Naive B cell (primary cell): ENCODE results near the gene RIMKLA. TPM values are rescaled to one million over a fixed set of nuclear protein-coding genes. Genes with fewer than 3 reads are reported as not detected.
A peak's percentile ranks its signal among the peaks of the same experiment; 100 is the strongest.

ENCODE experiments used
- ATAC-seq, 2 donors: fragments of 150-1000 bp; cut with Tn5 transposase; 2 replicates each; pipeline ENCODE4 v1.10.0; 2021; ENCODE audit warnings: low read depth in 2 of 2, mild to moderate bottlenecking in 2 of 2, moderate library complexity in 2 of 2
- DNase-seq: peaks from one replicate; pipeline ENCODE4 v3.0.0; 2022
- H3K27ac Mint-ChIP-seq, 6 donors: one replicate each; pipeline ENCODE4 v1.8.0; 2020 to 2022; ENCODE audit warnings: mild to moderate bottlenecking in 6 of 6, mixed read lengths in 6 of 6, moderate library complexity in 5 of 6, inconsistent platforms in 2 of 6
- H3K27me3 Mint-ChIP-seq, 3 donors: one replicate each; pipeline ENCODE4 v1.8.0; 2021 to 2022; ENCODE audit warnings: mixed read lengths in 3 of 3, mild to moderate bottlenecking in 1 of 3
- H3K36me3 Mint-ChIP-seq, 2 donors: one replicate each; pipeline ENCODE4 v1.8.0; 2020 to 2022; ENCODE audit warnings: mixed read lengths in 2 of 2, inconsistent platforms in 1 of 2, mild to moderate bottlenecking in 1 of 2
- H3K4me1 Mint-ChIP-seq, 3 donors: one replicate each; pipeline ENCODE4 v1.8.0; 2020 to 2022; ENCODE audit warnings: mixed read lengths in 3 of 3, inconsistent platforms in 1 of 3, mild to moderate bottlenecking in 1 of 3, moderate library complexity in 1 of 3
- H3K4me3 Mint-ChIP-seq, 8 donors: one replicate each; pipeline ENCODE4 v1.8.0; 2020 to 2022; ENCODE audit warnings: mild to moderate bottlenecking in 8 of 8, mixed read lengths in 8 of 8, moderate library complexity in 8 of 8, inconsistent platforms in 2 of 8
- H3K9me3 Mint-ChIP-seq, 7 donors: one replicate each; pipeline ENCODE4 v1.8.0; 2020 to 2022; ENCODE audit warnings: mixed read lengths in 7 of 7, mild to moderate bottlenecking in 5 of 7, inconsistent platforms in 2 of 7, moderate library complexity in 1 of 7
- polyA plus RNA-seq, 6 donors: library from polyadenylated mRNA; unstranded; fragments of 300-500 nt; fragmentation: Illumina TruSeq; gene quantifications; one replicate each; pipeline ENCODE4 v1.2.3, GENCODE V29; 2021; ENCODE audit warnings: low read depth in 6 of 6

RIMKLA gene
- polyA plus RNA-seq, 6 donors from 2014 or later: 0.15 to 0.19 TPM; not detected in 4

GRCh38 chr1:42423681-42424080 is 43.1 kb downstream of the RIMKLA start:
- DNase-seq (no peak), ATAC-seq (no peak)
- Mint-ChIP-seq H3K27ac (no peak overlapping the region), H3K4me1 (no peaks in the 10 kb centered on the region), H3K27me3 (peaks cover 0 to 16% (median 12%) of the 10 kb centered on the region in 3 donors), H3K36me3 (no peaks in the 10 kb centered on the region), H3K4me3 (no peak overlapping the region), H3K9me3 (no peaks in the 10 kb centered on the region)

GRCh38 chr1:42424201-42424600 is 43.6 kb downstream of the RIMKLA start:
- no peak overlapping the region for H3K27ac Mint-ChIP-seq
- H3K36me3 Mint-ChIP-seq: no peaks in the 10 kb centered on the region
- H3K4me3 Mint-ChIP-seq: no peak overlapping the region
- H3K9me3 Mint-ChIP-seq: no peaks in the 10 kb centered on the region
- no peaks in the 10 kb centered on the region for H3K4me1 Mint-ChIP-seq
- H3K27me3 Mint-ChIP-seq: peaks cover 0 to 16% (median 12%) of the 10 kb centered on the region in 3 donors
- no peak for DNase-seq
- ATAC-seq: no peak

GRCh38 chr1:42427240-42427639 is 46.6 kb downstream of the RIMKLA start:
- H3K9me3 Mint-ChIP-seq: no peaks in the 10 kb centered on the region
- H3K36me3 Mint-ChIP-seq: no peaks in the 10 kb centered on the region
- no peak overlapping the region for H3K27ac Mint-ChIP-seq
- ATAC-seq (no peak), DNase-seq (no peak)
- H3K4me3 Mint-ChIP-seq: no peak overlapping the region
- no peaks in the 10 kb centered on the region for H3K4me1 Mint-ChIP-seq
- no peaks in the 10 kb centered on the region for H3K27me3 Mint-ChIP-seq

GRCh38 chr1:42429603-42430002 is 49.0 kb downstream of the RIMKLA start:
- Mint-ChIP-seq H3K27me3 (no peaks in the 10 kb centered on the region), H3K4me3 (no peak overlapping the region), H3K9me3 (no peaks in the 10 kb centered on the region), H3K27ac (no peak overlapping the region), H3K36me3 (no peaks in the 10 kb centered on the region), H3K4me1 (no peaks in the 10 kb centered on the region)
- ATAC-seq (no peak), DNase-seq (no peak)

- Mint-ChIP-seq H3K27ac (peak overlapping the region in 1 of 6 donors; percentile 11), H3K36me3 (no peaks in the 10 kb centered on the region), H3K9me3 (no peaks in the 10 kb centered on the region), H3K4me1 (no peaks in the 10 kb centered on the region), H3K27me3 (no peaks in the 10 kb centered on the region), H3K4me3 (no peak overlapping the region)
- ATAC-seq: no peak
- DNase-seq: no peak
These were observed 49.9 kb downstream of the RIMKLA start for GRCh38 chr1:42430286-42431135.

- no peak for ATAC-seq
- Mint-ChIP-seq H3K9me3 (no peaks in the 10 kb centered on the region), H3K36me3 (no peaks in the 10 kb centered on the region), H3K27me3 (no peaks in the 10 kb centered on the region), H3K4me1 (no peaks in the 10 kb centered on the region), H3K27ac (no peak overlapping the region), H3K4me3 (no peak overlapping the region)
- no peak for DNase-seq
These were observed 50.9 kb downstream of the RIMKLA start for GRCh38 chr1:42431514-42431913.

- Mint-ChIP-seq H3K27ac (no peak overlapping the region), H3K9me3 (no peaks in the 10 kb centered on the region), H3K4me1 (no peaks in the 10 kb centered on the region), H3K36me3 (no peaks in the 10 kb centered on the region), H3K4me3 (no peak overlapping the region), H3K27me3 (no peaks in the 10 kb centered on the region)
- no peak for ATAC-seq
- no peak for DNase-seq
These were observed 52.1 kb downstream of the RIMKLA start for GRCh38 chr1:42432714-42433113.

- H3K27me3 Mint-ChIP-seq: no peaks in the 10 kb centered on the region
- H3K9me3 Mint-ChIP-seq: no peaks in the 10 kb centered on the region
- no peaks in the 10 kb centered on the region for H3K4me1 Mint-ChIP-seq
- H3K27ac Mint-ChIP-seq: no peak overlapping the region
- no peak for ATAC-seq
- no peak for DNase-seq
- H3K36me3 Mint-ChIP-seq: no peaks in the 10 kb centered on the region
- H3K4me3 Mint-ChIP-seq: no peak overlapping the region
These were observed 52.8 kb downstream of the RIMKLA start for GRCh38 chr1:42433369-42433768.

- Mint-ChIP-seq H3K9me3 (no peaks in the 10 kb centered on the region), H3K27ac (no peak overlapping the region)
- no peak for ATAC-seq
These were observed 53.7 kb downstream of the RIMKLA start for GRCh38 chr1:42434340-42434739.

GRCh38 chr1:42439940-42440339 is 59.3 kb downstream of the RIMKLA start:
- ATAC-seq (no peak), DNase-seq (no peak)
- no peak overlapping the region for H3K27ac Mint-ChIP-seq
- H3K27me3 Mint-ChIP-seq: no peaks in the 10 kb centered on the region
- H3K4me3 Mint-ChIP-seq: no peak overlapping the region
- H3K9me3 Mint-ChIP-seq: no peaks in the 10 kb centered on the region
- H3K36me3 Mint-ChIP-seq: no peaks in the 10 kb centered on the region
- H3K4me1 Mint-ChIP-seq: no peaks in the 10 kb centered on the region

More at GRCh38 chr1:42434340-42434739, 53.7 kb downstream of the RIMKLA start:
- Mint-ChIP-seq H3K4me1 (no peaks in the 10 kb centered on the region), H3K4me3 (no peak overlapping the region), H3K27me3 (no peaks in the 10 kb centered on the region), H3K36me3 (no peaks in the 10 kb centered on the region)
- DNase-seq: no peak

- no peaks in the 10 kb centered on the region for H3K36me3 Mint-ChIP-seq
- ATAC-seq (no peak), DNase-seq (no peak)
- no peak overlapping the region for H3K27ac Mint-ChIP-seq
- H3K27me3 Mint-ChIP-seq: no peaks in the 10 kb centered on the region
- H3K9me3 Mint-ChIP-seq: no peaks in the 10 kb centered on the region
- no peak overlapping the region for H3K4me3 Mint-ChIP-seq
- H3K4me1 Mint-ChIP-seq: no peaks in the 10 kb centered on the region
These were observed 62.1 kb downstream of the RIMKLA start for GRCh38 chr1:42442662-42443061.

GRCh38 chr1:42449256-42449655 is 68.7 kb downstream of the RIMKLA start:
- H3K36me3 Mint-ChIP-seq: no peaks in the 10 kb centered on the region
- no peak overlapping the region for H3K27ac Mint-ChIP-seq
- DNase-seq: no peak
- no peak overlapping the region for H3K4me3 Mint-ChIP-seq
- no peaks in the 10 kb centered on the region for H3K9me3 Mint-ChIP-seq
- no peaks in the 10 kb centered on the region for H3K27me3 Mint-ChIP-seq
- ATAC-seq: no peak
- H3K4me1 Mint-ChIP-seq: no peaks in the 10 kb centered on the region

GRCh38 chr1:42450061-42450460 is 69.5 kb downstream of the RIMKLA start:
- Mint-ChIP-seq H3K27me3 (no peaks in the 10 kb centered on the region), H3K4me1 (peaks cover 0 to 3% (median 3%) of the 10 kb centered on the region in 3 donors), H3K4me3 (no peak overlapping the region), H3K36me3 (no peaks in the 10 kb centered on the region), H3K27ac (no peak overlapping the region), H3K9me3 (no peaks in the 10 kb centered on the region)
- no peak for DNase-seq
- ATAC-seq: no peak

- peaks cover 19 to 28% (median 24%) of the 10 kb centered on the region in 3 donors for H3K4me1 Mint-ChIP-seq
- H3K4me3 Mint-ChIP-seq: peak overlapping the region in 1 of 8 donors; percentile 86
- H3K9me3 Mint-ChIP-seq: no peaks in the 10 kb centered on the region
- peak overlapping the region in 4 of 6 donors; percentile 31 to 99 (median 60) for H3K27ac Mint-ChIP-seq
- ATAC-seq (no peak), DNase-seq (no peak)
- no peaks in the 10 kb centered on the region for H3K27me3 Mint-ChIP-seq
- H3K36me3 Mint-ChIP-seq: peaks cover 3 to 14% of the 10 kb centered on the region in 2 donors
These were observed 72.8 kb downstream of the RIMKLA start for GRCh38 chr1:42453386-42453785.
